Progenitor cell of endocrine pancreas (in vitro differentiated cells): ENCODE data around the gene NOL4L. TPM values are rescaled to one million over a fixed set of nuclear protein-coding genes. Genes with fewer than 3 reads are reported as not detected.
A peak's percentile ranks its signal among the peaks of the same experiment; 100 is the strongest.

Experiments used
- DNase-seq: peaks from one replicate; pipeline ENCODE4 v3.0.0; 2021; ENCODE audit warnings: low spot score; ENCODE audit not compliant: unreplicated experiment
- H3K27ac Mint-ChIP-seq: 2 replicates; pipeline ENCODE4 v1.8.0; 2021; ENCODE audit warnings: mild to moderate bottlenecking, moderate library complexity, mixed read lengths
- H3K27me3 Mint-ChIP-seq: 2 replicates; pipeline ENCODE4 v1.8.0; 2021; ENCODE audit warnings: mixed read lengths
- H3K36me3 Mint-ChIP-seq: 2 replicates; pipeline ENCODE4 v1.8.0; 2022; ENCODE audit warnings: mixed read lengths; ENCODE audit not compliant: insufficient read depth
- H3K4me1 Mint-ChIP-seq: 2 replicates; pipeline ENCODE4 v1.8.0; 2021; ENCODE audit warnings: low read depth, mixed read lengths
- H3K4me3 Mint-ChIP-seq: 2 replicates; pipeline ENCODE4 v1.8.0; 2021; ENCODE audit warnings: low read depth, mild to moderate bottlenecking, moderate library complexity, mixed read lengths
- H3K9me3 Mint-ChIP-seq: 2 replicates; pipeline ENCODE4 v1.8.0; 2021; ENCODE audit warnings: low read depth, mixed read lengths
- total RNA-seq: library from RNA; stranded (reverse); gene quantifications from 2 replicates; pipeline ENCODE4 v1.2.1, GENCODE V29; 2021
- TF ChIP-seq, protein P1 (sequence below): fragments of 200-600 bp; sonication (generic); IDR thresholded peaks from one replicate; pipeline ENCODE4 v1.5.0; 2021; ENCODE audit warnings: antibody characterized with exemption, mild to moderate bottlenecking; ENCODE audit not compliant: unreplicated experiment

The NOL4L gene
- total RNA-seq, 1 donor from 2014 or later: 90.4 TPM

DNA sequence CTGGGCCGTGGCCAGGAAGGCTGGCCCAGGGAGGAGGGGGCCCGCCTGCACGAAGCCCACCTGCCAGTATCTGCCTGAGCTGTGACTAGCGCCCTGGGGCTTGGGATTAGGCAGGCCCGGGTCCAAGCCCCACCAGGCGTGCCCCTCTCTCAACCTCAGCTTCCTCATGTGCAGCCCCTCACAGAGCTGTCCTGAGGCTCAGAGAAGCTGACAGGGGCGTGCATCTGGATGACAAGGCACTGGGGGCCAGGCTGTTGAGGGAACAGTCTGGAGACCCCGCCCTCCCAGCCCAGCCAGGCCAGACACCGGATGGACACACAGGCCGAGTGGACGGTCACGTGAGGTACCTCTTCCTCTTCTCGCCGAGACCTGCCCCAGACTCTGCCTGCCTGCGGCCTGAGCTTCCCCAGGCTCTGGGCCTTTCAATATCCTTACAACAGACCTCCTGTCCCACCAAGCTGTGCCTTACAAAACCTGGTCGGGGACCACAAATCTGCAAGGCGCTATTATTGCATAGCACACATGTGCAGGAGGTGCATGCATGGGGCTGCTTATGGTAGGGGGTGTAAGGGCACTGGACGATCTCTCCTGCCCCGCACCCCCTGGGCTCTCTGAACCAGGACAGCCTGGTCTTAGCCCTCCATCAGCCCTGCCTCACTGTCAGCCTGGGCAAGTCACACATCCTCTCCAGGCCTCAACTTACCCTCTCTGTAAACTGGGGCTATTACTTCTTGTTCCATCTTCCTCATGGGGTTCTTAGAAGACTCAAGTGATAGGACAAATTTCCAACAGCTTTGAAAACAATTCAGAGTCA is 20.0 kb downstream of the NOL4L start:
- H3K36me3 Mint-ChIP-seq: no peaks in the 10 kb centered on the region
- no peak overlapping the region for H3K4me3 Mint-ChIP-seq
- H3K4me1 Mint-ChIP-seq: peaks cover 19% of the 10 kb centered on the region
- H3K27ac Mint-ChIP-seq: no peak overlapping the region
- no peaks in the 10 kb centered on the region for H3K9me3 Mint-ChIP-seq
- TF ChIP-seq, protein P1, sequence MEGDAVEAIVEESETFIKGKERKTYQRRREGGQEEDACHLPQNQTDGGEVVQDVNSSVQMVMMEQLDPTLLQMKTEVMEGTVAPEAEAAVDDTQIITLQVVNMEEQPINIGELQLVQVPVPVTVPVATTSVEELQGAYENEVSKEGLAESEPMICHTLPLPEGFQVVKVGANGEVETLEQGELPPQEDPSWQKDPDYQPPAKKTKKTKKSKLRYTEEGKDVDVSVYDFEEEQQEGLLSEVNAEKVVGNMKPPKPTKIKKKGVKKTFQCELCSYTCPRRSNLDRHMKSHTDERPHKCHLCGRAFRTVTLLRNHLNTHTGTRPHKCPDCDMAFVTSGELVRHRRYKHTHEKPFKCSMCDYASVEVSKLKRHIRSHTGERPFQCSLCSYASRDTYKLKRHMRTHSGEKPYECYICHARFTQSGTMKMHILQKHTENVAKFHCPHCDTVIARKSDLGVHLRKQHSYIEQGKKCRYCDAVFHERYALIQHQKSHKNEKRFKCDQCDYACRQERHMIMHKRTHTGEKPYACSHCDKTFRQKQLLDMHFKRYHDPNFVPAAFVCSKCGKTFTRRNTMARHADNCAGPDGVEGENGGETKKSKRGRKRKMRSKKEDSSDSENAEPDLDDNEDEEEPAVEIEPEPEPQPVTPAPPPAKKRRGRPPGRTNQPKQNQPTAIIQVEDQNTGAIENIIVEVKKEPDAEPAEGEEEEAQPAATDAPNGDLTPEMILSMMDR: no peak
- H3K27me3 Mint-ChIP-seq: peaks cover 13% of the 10 kb centered on the region
- no peak for DNase-seq

- no peaks in the 10 kb centered on the region for H3K36me3 Mint-ChIP-seq
- no peaks in the 10 kb centered on the region for H3K9me3 Mint-ChIP-seq
- H3K4me3 Mint-ChIP-seq: no peak overlapping the region
- DNase-seq: no peak
- TF ChIP-seq, protein P1: no peak
- peaks cover 13% of the 10 kb centered on the region for H3K27me3 Mint-ChIP-seq
- no peak overlapping the region for H3K27ac Mint-ChIP-seq
- H3K4me1 Mint-ChIP-seq: peaks cover 19% of the 10 kb centered on the region
Observed at GRCh38 chr20:32564440-32564839, 20.7 kb downstream of the NOL4L start.

DNA sequence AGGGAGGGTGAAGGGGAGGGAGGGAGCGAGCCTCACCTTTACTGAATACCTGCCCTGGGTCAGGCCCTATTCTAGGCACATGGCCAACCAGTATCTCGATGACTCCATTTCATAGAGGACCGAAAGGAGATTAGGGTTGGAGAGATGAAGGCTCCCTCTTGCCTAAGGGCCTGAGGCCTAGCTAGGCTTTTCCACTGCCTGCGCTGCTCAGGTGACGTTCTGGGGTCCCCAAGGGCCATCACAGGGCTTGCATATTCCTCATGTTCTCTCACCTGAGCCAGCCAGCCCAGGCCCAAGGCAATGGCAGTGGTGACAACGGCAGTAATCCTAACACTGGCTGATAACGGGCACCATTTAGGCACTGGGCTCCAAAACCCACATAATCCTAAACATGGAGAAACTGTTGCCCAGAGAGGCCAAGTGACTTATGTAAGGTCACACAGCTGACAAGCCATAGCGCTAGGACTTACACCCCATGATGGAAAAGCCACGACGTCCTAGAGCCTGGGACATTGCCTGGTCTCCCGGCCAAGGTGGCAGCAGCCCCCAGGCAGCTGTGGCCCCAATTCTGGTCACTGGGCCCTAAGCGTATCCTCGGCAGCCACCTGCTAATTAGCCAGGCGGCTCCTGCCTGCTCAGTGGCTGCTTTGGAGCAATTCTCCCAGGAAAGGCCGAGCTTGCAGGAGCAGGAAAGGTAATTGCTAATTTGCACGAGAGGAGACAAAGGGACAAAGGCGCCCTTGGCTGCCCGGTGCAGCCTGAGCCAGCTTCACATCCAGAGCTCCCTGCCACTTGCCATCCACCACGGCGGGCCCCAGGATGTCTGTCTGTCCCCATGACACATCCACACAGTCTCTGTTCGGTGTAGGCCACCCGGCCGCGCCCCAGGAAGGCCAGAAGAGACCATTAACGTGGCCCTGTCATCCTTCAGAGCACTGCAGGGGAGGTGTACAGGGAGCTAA is 21.5 kb downstream of the NOL4L start:
- TF ChIP-seq, protein P1: no peak
- no peak for DNase-seq
- no peaks in the 10 kb centered on the region for H3K36me3 Mint-ChIP-seq
- no peak overlapping the region for H3K4me3 Mint-ChIP-seq
- H3K4me1 Mint-ChIP-seq: peaks cover 19% of the 10 kb centered on the region
- H3K27me3 Mint-ChIP-seq: peaks cover 11% of the 10 kb centered on the region
- no peak overlapping the region for H3K27ac Mint-ChIP-seq
- H3K9me3 Mint-ChIP-seq: no peaks in the 10 kb centered on the region

DNA sequence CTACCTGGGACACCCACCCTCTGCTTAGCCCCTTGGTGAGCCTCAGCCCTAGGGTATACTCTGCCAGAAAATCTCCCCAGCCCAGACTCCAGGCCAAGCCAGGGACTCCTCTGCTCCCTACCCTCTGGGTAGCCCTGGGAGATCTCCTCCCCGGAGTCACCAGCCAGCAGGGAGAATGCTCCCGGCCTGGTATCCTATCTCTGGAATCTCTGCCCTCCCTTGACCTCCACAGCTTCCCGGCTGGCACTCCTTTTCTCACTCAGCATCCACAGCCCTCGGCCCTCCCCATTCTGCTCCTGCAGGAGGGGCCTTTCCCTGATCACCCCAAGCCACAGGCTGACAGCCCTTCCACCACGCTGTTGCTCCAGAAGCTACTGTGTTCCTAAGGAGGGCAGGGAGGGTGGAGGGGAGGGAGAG is 22.6 kb downstream of the NOL4L start:
- H3K27me3 Mint-ChIP-seq: peaks cover 11% of the 10 kb centered on the region
- no peak for DNase-seq

More for the DNA sequence above, 22.6 kb downstream of the NOL4L start:
- H3K27ac Mint-ChIP-seq: peak overlapping the region; percentile 59
- no peaks in the 10 kb centered on the region for H3K36me3 Mint-ChIP-seq
- no peaks in the 10 kb centered on the region for H3K9me3 Mint-ChIP-seq
- TF ChIP-seq, protein P1: no peak
- H3K4me1 Mint-ChIP-seq: peaks cover 19% of the 10 kb centered on the region
- peak overlapping the region; percentile 38 for H3K4me3 Mint-ChIP-seq
